WTC11 (cell line): ENCODE measurements around the gene RUNX2. TPM values are rescaled to one million over a fixed set of nuclear protein-coding genes. Genes with fewer than 3 reads are reported as not detected.

ENCODE experiments used
- ATAC-seq: fragments of 200-7000 bp; cut with Tn5 transposase; 2 replicates; pipeline ENCODE4 v1.10.0; 2021; ENCODE audit warnings: mild to moderate bottlenecking, moderate library complexity
- CTCF ChIA-PET: fragments of 300-600 bp; sonication (Branson Sonifier 250); formaldehyde crosslinking; loops from one replicate; lab custom pipeline; 2021; ENCODE audit warnings: antibody characterized with exemption; lab: Charles Lee
- POLR2A ChIA-PET: fragments of 350-600 bp; sonication (Branson Sonifier 250); formaldehyde crosslinking; loops from one replicate; lab custom pipeline; 2021; ENCODE audit warnings: antibody characterized with exemption; lab: Charles Lee
- DNase-seq: peaks from one replicate; pipeline ENCODE4 v3.0.0; 2021; ENCODE audit warnings: low spot score
- H3K27ac Mint-ChIP-seq: 2 replicates; pipeline ENCODE4 v1.8.0; 2021; ENCODE audit warnings: mixed read lengths
- H3K27me3 Mint-ChIP-seq: 2 replicates; pipeline ENCODE4 v1.8.0; 2021; ENCODE audit warnings: low read depth, mild to moderate bottlenecking, moderate library complexity, mixed read lengths
- H3K36me3 Mint-ChIP-seq: 2 replicates; pipeline ENCODE4 v1.8.0; 2021; ENCODE audit warnings: mixed read lengths
- H3K4me1 Mint-ChIP-seq: 2 replicates; pipeline ENCODE4 v1.8.0; 2022; ENCODE audit warnings: mixed read lengths
- H3K4me3 Mint-ChIP-seq: 2 replicates; pipeline ENCODE4 v1.8.0; 2021; ENCODE audit warnings: mild to moderate bottlenecking, moderate library complexity, mixed read lengths
- H3K9me3 Mint-ChIP-seq: 2 replicates; pipeline ENCODE4 v1.8.0; 2021; ENCODE audit warnings: mixed read lengths
- ATF1 ChIP-seq: sonication (generic); formaldehyde crosslinking; IDR thresholded peaks from 2 replicates; pipeline ENCODE4 v1.8.1; 2023; ENCODE audit warnings: mild to moderate bottlenecking, moderate library complexity, missing genetic modification reagents
- CBFB ChIP-seq: sonication (generic); formaldehyde crosslinking; IDR thresholded peaks from 2 replicates; pipeline ENCODE4 v1.8.1; 2022; ENCODE audit warnings: mild to moderate bottlenecking, low read depth, missing genetic modification reagents
- CREB1 ChIP-seq: sonication (generic); formaldehyde crosslinking; IDR thresholded peaks from 2 replicates; pipeline ENCODE4 v1.8.0; 2023; ENCODE audit warnings: mild to moderate bottlenecking, missing genetic modification reagents
- FOXK1 ChIP-seq: sonication (generic); formaldehyde crosslinking; IDR thresholded peaks from 2 replicates; pipeline ENCODE4 v1.8.0; 2022; ENCODE audit warnings: mild to moderate bottlenecking, moderate library complexity, missing genetic modification reagents
- FOXP1 ChIP-seq: sonication (generic); formaldehyde crosslinking; IDR thresholded peaks from 2 replicates; pipeline ENCODE4 v1.8.0; 2022; ENCODE audit warnings: missing genetic modification reagents, mild to moderate bottlenecking, moderate library complexity, borderline replicate concordance
- GRHL2 ChIP-seq: fragments of 250-450 bp; sonication (Bioruptor Pico); IDR thresholded peaks from 2 replicates; pipeline ENCODE4 v1.8.0; 2022; ENCODE audit warnings: mild to moderate bottlenecking, moderate library complexity; ENCODE audit not compliant: insufficient replicate concordance, severe bottlenecking
- KAT7 ChIP-seq: sonication (generic); formaldehyde crosslinking; IDR thresholded peaks from 2 replicates; pipeline ENCODE4 v1.8.1; 2023; ENCODE audit warnings: missing genetic modification reagents, mild to moderate bottlenecking, borderline replicate concordance
- SMAD3 ChIP-seq: sonication (generic); formaldehyde crosslinking; IDR thresholded peaks from 2 replicates; pipeline ENCODE4 v1.8.0; 2022; ENCODE audit warnings: missing genetic modification reagents, mild to moderate bottlenecking, borderline replicate concordance
- SP1 ChIP-seq: sonication (generic); formaldehyde crosslinking; conservative IDR thresholded peaks from 2 replicates; pipeline ENCODE4 v1.8.1; 2022; ENCODE audit warnings: missing genetic modification reagents
- TEAD4 ChIP-seq: sonication (generic); formaldehyde crosslinking; IDR thresholded peaks from 2 replicates; pipeline ENCODE4 v1.8.0; 2022; ENCODE audit warnings: mild to moderate bottlenecking, missing genetic modification reagents
- ZNF232 ChIP-seq: sonication (generic); formaldehyde crosslinking; IDR thresholded peaks from 2 replicates; pipeline ENCODE4 v1.8.0; 2022; ENCODE audit warnings: mild to moderate bottlenecking, missing genetic modification reagents
- ZNF671 ChIP-seq: fragments of 250-450 bp; sonication (Bioruptor Pico); IDR thresholded peaks from 2 replicates; pipeline ENCODE4 v1.8.0; 2021; ENCODE audit warnings: mild to moderate bottlenecking
- total RNA-seq: library from RNA; stranded (reverse); gene quantifications from 3 replicates; pipeline ENCODE4 v1.2.3, GENCODE V29; 2021
- TF ChIP-seq, protein P1 (sequence below): sonication (generic); formaldehyde crosslinking; IDR thresholded peaks from 2 replicates; pipeline ENCODE4 v1.8.1; 2023; ENCODE audit warnings: mild to moderate bottlenecking, missing genetic modification reagents, borderline replicate concordance
- TF ChIP-seq, protein P2 (sequence below): fragments of 250-450 bp; sonication (Bioruptor Pico); IDR thresholded peaks from 2 replicates; pipeline ENCODE4 v1.9.0; 2021; ENCODE audit warnings: mild to moderate bottlenecking
- TF ChIP-seq, protein P3 (sequence below): fragments of 250-450 bp; sonication (Bioruptor Pico); IDR thresholded peaks from 2 replicates; pipeline ENCODE4 v1.9.0; 2021; ENCODE audit warnings: moderate library complexity, mild to moderate bottlenecking, inconsistent platforms, borderline replicate concordance
- TF ChIP-seq, protein P4 (sequence below): sonication (generic); formaldehyde crosslinking; IDR thresholded peaks from 2 replicates; pipeline ENCODE4 v1.8.0; 2022; ENCODE audit warnings: mild to moderate bottlenecking, missing genetic modification reagents
- TF ChIP-seq, protein P5 (sequence below): sonication (generic); formaldehyde crosslinking; IDR thresholded peaks from 2 replicates; pipeline ENCODE4 v1.8.0; 2022; ENCODE audit warnings: mild to moderate bottlenecking, missing genetic modification reagents
- TF ChIP-seq, protein P6 (sequence below): sonication (generic); formaldehyde crosslinking; IDR thresholded peaks from 2 replicates; pipeline ENCODE4 v1.8.1; 2022; ENCODE audit warnings: mild to moderate bottlenecking, moderate library complexity, missing genetic modification reagents
- TF ChIP-seq, protein P7 (sequence below): sonication (generic); formaldehyde crosslinking; IDR thresholded peaks from 2 replicates; pipeline ENCODE4 v1.8.1; 2023; ENCODE audit warnings: mild to moderate bottlenecking, moderate library complexity, missing genetic modification reagents
- TF ChIP-seq, protein P8 (sequence below): sonication (generic); formaldehyde crosslinking; IDR thresholded peaks from 2 replicates; pipeline ENCODE4 v1.8.0; 2022; ENCODE audit warnings: missing genetic modification reagents

RUNX2 gene
- total RNA-seq, 1 experiment from 2014 or later, result 0.28 TPM

DNA sequence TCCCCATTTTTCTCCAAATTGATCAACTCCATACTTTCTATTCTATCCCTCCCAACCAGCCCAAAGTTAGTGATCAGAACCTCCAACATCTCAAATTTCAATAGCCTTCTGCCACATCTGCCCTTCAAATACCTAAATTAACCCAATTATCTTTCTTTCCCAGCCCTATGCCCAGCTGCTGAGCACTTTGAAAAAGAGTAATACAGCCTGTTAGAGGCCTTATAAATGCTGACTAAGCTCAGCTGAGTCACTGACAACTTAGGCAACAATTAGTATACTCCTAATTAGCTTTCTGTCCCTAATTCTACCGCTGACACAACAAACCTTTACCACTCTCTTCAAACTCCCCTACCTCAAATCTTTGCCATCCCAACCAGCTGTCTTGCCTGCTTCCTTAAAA lies 23.5 kb downstream of the RUNX2 start (continued):
- TF ChIP-seq, protein P1, sequence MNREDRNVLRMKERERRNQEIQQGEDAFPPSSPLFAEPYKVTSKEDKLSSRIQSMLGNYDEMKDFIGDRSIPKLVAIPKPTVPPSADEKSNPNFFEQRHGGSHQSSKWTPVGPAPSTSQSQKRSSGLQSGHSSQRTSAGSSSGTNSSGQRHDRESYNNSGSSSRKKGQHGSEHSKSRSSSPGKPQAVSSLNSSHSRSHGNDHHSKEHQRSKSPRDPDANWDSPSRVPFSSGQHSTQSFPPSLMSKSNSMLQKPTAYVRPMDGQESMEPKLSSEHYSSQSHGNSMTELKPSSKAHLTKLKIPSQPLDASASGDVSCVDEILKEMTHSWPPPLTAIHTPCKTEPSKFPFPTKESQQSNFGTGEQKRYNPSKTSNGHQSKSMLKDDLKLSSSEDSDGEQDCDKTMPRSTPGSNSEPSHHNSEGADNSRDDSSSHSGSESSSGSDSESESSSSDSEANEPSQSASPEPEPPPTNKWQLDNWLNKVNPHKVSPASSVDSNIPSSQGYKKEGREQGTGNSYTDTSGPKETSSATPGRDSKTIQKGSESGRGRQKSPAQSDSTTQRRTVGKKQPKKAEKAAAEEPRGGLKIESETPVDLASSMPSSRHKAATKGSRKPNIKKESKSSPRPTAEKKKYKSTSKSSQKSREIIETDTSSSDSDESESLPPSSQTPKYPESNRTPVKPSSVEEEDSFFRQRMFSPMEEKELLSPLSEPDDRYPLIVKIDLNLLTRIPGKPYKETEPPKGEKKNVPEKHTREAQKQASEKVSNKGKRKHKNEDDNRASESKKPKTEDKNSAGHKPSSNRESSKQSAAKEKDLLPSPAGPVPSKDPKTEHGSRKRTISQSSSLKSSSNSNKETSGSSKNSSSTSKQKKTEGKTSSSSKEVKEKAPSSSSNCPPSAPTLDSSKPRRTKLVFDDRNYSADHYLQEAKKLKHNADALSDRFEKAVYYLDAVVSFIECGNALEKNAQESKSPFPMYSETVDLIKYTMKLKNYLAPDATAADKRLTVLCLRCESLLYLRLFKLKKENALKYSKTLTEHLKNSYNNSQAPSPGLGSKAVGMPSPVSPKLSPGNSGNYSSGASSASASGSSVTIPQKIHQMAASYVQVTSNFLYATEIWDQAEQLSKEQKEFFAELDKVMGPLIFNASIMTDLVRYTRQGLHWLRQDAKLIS (CRISPR knock-in tag), result no peak
- no peak for TF ChIP-seq CBFB (CRISPR knock-in tag)
- TF ChIP-seq, protein P2, sequence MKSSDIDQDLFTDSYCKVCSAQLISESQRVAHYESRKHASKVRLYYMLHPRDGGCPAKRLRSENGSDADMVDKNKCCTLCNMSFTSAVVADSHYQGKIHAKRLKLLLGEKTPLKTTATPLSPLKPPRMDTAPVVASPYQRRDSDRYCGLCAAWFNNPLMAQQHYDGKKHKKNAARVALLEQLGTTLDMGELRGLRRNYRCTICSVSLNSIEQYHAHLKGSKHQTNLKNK (CRISPR knock-in tag), result no peak
- TF ChIP-seq FOXK1 (CRISPR knock-in tag), result no peak
- no peak for TF ChIP-seq CREB1 (CRISPR knock-in tag)
- TF ChIP-seq, protein P3, sequence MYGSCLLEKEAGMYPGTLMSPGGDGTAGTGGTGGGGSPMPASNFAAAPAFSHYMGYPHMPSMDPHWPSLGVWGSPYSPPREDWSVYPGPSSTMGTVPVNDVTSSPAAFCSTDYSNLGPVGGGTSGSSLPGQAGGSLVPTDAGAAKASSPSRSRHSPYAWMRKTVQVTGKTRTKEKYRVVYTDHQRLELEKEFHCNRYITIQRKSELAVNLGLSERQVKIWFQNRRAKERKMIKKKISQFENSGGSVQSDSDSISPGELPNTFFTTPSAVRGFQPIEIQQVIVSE (CRISPR knock-in tag), result no peak
- TF ChIP-seq SMAD3 (CRISPR knock-in tag), result no peak
- TF ChIP-seq, protein P4, sequence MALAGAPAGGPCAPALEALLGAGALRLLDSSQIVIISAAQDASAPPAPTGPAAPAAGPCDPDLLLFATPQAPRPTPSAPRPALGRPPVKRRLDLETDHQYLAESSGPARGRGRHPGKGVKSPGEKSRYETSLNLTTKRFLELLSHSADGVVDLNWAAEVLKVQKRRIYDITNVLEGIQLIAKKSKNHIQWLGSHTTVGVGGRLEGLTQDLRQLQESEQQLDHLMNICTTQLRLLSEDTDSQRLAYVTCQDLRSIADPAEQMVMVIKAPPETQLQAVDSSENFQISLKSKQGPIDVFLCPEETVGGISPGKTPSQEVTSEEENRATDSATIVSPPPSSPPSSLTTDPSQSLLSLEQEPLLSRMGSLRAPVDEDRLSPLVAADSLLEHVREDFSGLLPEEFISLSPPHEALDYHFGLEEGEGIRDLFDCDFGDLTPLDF (CRISPR knock-in tag), result no peak

DNA sequence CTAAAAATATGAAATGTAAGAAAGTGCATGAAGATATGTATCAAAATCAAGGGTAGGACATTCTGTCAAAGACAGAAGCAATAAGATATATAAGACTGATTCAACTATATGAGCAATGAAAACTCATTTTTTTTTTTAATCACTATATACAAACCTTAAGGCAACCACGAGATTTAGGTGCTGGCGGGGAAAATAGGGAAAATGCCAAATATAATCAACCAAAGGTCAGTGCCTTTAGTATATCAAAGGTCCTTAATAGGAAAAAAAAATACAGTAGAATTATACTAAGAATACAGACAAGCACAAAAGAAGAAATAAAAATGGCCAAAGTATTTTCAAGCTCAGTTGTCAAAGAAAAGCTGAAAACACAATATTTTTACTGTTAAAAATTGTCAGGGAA lies 25.5 kb downstream of the RUNX2 start:
- peaks cover 8% of the 10 kb centered on the region for H3K4me1 Mint-ChIP-seq
- no peaks in the 10 kb centered on the region for H3K27me3 Mint-ChIP-seq
- TF ChIP-seq KAT7 (CRISPR knock-in tag) (no peak), TEAD4 (CRISPR knock-in tag) (no peak), ATF1 (CRISPR knock-in tag) (no peak), GRHL2 (no peak), FOXP1 (CRISPR knock-in tag) (no peak), SP1 (no peak), ZNF671 (CRISPR knock-in tag) (no peak), SMAD3 (CRISPR knock-in tag) (no peak), ZNF232 (CRISPR knock-in tag) (no peak)
- TF ChIP-seq, protein P5, sequence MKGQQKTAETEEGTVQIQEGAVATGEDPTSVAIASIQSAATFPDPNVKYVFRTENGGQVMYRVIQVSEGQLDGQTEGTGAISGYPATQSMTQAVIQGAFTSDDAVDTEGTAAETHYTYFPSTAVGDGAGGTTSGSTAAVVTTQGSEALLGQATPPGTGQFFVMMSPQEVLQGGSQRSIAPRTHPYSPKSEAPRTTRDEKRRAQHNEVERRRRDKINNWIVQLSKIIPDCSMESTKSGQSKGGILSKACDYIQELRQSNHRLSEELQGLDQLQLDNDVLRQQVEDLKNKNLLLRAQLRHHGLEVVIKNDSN (CRISPR knock-in tag), result no peak
- TF ChIP-seq, protein P6, sequence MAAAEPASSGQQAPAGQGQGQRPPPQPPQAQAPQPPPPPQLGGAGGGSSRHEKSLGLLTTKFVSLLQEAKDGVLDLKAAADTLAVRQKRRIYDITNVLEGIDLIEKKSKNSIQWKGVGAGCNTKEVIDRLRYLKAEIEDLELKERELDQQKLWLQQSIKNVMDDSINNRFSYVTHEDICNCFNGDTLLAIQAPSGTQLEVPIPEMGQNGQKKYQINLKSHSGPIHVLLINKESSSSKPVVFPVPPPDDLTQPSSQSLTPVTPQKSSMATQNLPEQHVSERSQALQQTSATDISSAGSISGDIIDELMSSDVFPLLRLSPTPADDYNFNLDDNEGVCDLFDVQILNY, result no peak
- TF ChIP-seq, protein P7, sequence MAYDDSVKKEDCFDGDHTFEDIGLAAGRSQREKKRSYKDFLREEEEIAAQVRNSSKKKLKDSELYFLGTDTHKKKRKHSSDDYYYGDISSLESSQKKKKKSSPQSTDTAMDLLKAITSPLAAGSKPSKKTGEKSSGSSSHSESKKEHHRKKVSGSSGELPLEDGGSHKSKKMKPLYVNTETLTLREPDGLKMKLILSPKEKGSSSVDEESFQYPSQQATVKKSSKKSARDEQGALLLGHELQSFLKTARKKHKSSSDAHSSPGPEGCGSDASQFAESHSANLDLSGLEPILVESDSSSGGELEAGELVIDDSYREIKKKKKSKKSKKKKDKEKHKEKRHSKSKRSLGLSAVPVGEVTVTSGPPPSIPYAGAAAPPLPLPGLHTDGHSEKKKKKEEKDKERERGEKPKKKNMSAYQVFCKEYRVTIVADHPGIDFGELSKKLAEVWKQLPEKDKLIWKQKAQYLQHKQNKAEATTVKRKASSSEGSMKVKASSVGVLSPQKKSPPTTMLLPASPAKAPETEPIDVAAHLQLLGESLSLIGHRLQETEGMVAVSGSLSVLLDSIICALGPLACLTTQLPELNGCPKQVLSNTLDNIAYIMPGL (CRISPR knock-in tag), result no peak
- TF ChIP-seq, protein P8, sequence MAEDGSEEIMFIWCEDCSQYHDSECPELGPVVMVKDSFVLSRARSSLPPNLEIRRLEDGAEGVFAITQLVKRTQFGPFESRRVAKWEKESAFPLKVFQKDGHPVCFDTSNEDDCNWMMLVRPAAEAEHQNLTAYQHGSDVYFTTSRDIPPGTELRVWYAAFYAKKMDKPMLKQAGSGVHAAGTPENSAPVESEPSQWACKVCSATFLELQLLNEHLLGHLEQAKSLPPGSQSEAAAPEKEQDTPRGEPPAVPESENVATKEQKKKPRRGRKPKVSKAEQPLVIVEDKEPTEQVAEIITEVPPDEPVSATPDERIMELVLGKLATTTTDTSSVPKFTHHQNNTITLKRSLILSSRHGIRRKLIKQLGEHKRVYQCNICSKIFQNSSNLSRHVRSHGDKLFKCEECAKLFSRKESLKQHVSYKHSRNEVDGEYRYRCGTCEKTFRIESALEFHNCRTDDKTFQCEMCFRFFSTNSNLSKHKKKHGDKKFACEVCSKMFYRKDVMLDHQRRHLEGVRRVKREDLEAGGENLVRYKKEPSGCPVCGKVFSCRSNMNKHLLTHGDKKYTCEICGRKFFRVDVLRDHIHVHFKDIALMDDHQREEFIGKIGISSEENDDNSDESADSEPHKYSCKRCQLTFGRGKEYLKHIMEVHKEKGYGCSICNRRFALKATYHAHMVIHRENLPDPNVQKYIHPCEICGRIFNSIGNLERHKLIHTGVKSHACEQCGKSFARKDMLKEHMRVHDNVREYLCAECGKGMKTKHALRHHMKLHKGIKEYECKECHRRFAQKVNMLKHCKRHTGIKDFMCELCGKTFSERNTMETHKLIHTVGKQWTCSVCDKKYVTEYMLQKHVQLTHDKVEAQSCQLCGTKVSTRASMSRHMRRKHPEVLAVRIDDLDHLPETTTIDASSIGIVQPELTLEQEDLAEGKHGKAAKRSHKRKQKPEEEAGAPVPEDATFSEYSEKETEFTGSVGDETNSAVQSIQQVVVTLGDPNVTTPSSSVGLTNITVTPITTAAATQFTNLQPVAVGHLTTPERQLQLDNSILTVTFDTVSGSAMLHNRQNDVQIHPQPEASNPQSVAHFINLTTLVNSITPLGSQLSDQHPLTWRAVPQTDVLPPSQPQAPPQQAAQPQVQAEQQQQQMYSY (CRISPR knock-in tag), result no peak
- H3K9me3 Mint-ChIP-seq, result no peaks in the 10 kb centered on the region
- CTCF ChIA-PET, result no interaction called here
- no peak for ATAC-seq
- H3K27ac Mint-ChIP-seq, result no peak overlapping the region
- POLR2A ChIA-PET, result no interaction called here
- no peak for DNase-seq
- no peaks in the 10 kb centered on the region for H3K36me3 Mint-ChIP-seq
- H3K4me3 Mint-ChIP-seq, result no peak overlapping the region
